ENCODE measurements around the gene STAT5B.
"Not testable (repeated sequence)": the region's sequence is repeated elsewhere in the genome, so short reads cannot be mapped to it uniquely, and the experiment has no call there.

STAT5B gene

DNA sequence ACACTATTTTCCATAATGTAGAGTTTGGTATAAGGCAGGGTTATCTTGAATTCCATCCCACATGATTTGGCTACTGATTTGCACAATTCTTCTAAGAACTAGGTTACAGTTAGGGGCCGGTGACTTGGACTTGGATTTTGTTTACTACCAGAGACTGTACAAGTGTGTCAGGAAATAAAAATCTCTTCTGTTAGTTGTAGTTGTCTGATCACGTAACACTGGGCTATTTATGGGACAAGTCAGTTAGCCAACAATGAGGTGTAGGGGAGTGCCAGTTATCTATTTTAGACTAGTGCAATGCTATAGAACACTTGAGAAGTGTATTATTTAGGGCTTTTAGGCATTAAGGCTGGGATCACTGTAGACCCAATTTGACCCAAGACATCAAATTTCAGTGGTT lies 42.2 kb downstream of the STAT5B start:
- DNase-seq (ENCODE audit: low read depth in 2 of 2): no peak

GRCh38 chr17:42233156-42233555 lies 43.0 kb downstream of the STAT5B start:
- no peak for DNase-seq (ENCODE audit: low read depth in 2 of 2)

- no peak for DNase-seq (ENCODE audit: low read depth in 2 of 2)
Observed at GRCh38 chr17:42230225-42230624, 46.0 kb downstream of the STAT5B start.

GRCh38 chr17:42227849-42228700 lies 48.1 kb downstream of the STAT5B start:
- DNase-seq (ENCODE audit: low read depth in 2 of 2): no peak

DNA sequence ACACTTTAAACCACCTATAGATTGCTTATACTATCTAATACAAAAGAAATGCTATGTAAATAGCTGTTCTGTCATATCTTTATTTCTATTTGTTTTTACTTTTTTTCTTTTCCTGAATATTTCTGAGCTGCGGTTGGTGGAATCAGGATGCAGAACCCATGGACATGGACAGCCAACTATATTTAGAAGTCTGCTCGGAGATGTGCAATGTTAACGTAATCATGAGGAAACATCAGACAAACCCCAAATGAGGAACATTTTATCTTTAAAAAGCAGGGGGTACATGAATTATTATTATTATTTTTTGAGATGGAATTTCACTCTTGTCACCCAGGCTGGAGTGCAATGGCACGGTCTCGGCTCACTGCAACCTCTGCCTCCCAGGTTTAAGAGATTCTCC lies 50.5 kb downstream of the STAT5B start:
- no peak for DNase-seq (ENCODE audit: low read depth in 2 of 2)

- DNase-seq (ENCODE audit: low read depth in 2 of 2): no peak
Observed at GRCh38 chr17:42224651-42225050, 51.5 kb downstream of the STAT5B start.

DNA sequence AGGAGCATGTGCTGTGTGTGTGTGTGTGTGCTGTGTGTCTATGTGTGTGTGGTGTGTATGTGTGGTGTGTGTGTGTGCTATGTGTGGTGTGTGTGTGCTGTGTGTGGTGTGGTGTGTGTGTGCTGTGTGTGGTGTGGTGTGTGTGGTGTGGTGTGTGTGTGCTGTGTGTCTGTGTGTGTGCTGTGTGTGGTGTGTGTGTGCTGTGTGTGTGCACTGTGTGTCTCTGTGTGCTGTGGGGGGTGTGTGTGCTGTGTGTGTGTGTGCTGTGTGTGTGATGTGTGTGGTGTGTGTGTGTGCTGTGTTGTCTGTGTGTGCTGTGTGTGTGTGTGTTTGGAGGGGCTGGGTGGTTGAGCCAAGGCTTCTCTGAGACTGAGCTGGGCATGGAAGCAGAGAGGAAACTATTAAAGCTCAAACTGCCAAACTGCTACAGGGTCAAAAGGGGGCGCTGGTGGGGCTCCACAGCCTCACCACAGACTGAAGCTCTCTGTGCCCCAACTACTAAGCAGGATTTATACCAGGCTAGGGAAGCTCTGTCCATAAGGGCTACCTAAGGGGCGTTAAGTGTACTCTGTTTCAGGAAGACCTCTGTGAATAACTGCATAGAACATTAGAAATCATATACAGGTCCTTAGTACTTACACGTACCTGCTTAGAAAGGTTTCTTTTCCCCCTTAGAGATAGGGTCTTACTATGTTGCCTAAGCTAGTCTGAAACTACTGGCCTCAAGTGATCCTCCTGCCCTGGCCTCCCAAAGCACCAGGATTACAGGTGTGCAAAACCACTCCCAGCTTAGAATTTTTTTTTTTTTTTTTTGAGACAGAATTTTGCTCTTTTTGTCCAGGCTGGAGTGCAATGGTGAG lies 54.1 kb downstream of the STAT5B start:
- peak; percentile 12 to 24 for DNase-seq (ENCODE audit: low read depth in 2 of 2)

- not testable (repeated sequence) for DNase-seq (ENCODE audit: low read depth in 2 of 2)
Observed at GRCh38 chr17:42219280-42219679, 56.9 kb downstream of the STAT5B start.

DNA sequence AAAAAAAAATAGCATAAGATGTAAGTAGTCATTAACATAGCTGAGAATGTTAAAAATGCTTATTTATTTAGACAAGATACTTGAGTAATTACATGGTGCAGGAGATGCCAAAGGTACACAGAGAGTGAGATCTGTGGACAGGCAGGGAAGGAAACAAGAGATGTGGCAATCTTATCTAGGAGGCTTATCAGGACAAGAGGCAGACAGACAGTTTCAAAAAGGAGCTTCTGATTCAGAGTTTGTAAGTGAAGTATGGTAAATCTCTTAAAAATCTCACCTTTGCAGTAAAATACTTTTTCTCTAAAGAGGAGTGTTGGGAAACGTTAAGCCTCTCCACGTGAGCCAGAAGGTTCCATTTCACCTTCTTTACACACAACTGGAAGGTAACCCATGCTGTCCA lies 62.0 kb downstream of the STAT5B start:
- no peak for DNase-seq (ENCODE audit: low read depth in 2 of 2)

GRCh38 chr17:42212382-42212781 lies 63.8 kb downstream of the STAT5B start:
- DNase-seq (ENCODE audit: low read depth in 2 of 2): no peak

DNA sequence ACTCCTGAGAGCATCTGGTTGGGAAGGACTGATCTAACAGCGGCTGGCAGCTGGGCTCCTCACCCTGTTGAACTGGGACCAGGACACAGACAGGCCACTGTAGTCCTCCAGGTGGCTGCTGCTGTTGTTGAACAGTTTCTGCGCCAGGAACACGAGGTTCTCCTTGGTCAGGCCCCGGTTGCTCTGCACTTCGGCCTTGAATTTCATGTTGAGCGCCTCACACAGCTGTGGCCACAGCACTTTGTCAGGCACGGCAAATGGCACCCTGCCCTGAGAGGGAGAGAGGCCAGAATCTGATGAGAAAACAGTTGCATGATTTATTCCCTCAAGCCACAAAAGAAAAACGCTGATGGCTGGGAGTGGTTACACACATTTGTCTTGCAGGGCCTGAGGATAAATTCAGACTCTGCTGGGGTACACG lies 64.3 kb downstream of the STAT5B start:
- not testable (repeated sequence) for DNase-seq (ENCODE audit: low read depth in 2 of 2)

- no peak for DNase-seq (ENCODE audit: low read depth in 2 of 2)
Observed at GRCh38 chr17:42210046-42210445, 66.1 kb downstream of the STAT5B start.

DNA sequence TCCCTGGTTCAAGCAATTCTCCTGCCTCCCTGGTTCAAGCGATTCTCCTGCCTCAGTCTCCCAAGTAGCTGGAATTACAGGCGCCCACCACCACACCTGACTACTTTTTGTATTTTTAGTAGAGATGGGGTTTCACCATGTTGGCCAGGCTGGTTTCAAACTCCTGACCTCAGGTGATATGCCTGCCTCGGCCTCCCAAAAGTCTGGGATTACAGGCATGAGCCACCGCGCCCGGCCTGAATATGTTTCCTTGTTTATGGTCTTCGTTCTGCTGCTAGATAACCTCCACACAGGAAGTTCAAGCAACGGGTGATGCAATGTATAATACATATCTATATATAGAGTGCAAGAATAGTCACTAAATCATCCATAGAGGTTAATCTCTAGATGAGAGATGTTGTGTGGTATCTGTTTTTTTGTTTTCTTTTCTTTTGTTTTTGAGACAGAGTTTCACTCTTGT lies 70.0 kb downstream of the STAT5B start:
- DNase-seq (ENCODE audit: low read depth in 2 of 2): not testable (repeated sequence)

- no peak for DNase-seq (ENCODE audit: low read depth in 2 of 2)
Observed at GRCh38 chr17:42203354-42203753, 72.8 kb downstream of the STAT5B start.

GRCh38 chr17:42202696-42203095 lies 73.5 kb downstream of the STAT5B start:
- DNase-seq (ENCODE audit: low read depth in 2 of 2): no peak

GRCh38 chr17:42202159-42202558 lies 74.0 kb downstream of the STAT5B start:
- no peak for DNase-seq (ENCODE audit: low read depth in 2 of 2)

GRCh38 chr17:42201458-42201772 lies 74.8 kb downstream of the STAT5B start:
- no peak for DNase-seq (ENCODE audit: low read depth in 2 of 2)

DNA sequence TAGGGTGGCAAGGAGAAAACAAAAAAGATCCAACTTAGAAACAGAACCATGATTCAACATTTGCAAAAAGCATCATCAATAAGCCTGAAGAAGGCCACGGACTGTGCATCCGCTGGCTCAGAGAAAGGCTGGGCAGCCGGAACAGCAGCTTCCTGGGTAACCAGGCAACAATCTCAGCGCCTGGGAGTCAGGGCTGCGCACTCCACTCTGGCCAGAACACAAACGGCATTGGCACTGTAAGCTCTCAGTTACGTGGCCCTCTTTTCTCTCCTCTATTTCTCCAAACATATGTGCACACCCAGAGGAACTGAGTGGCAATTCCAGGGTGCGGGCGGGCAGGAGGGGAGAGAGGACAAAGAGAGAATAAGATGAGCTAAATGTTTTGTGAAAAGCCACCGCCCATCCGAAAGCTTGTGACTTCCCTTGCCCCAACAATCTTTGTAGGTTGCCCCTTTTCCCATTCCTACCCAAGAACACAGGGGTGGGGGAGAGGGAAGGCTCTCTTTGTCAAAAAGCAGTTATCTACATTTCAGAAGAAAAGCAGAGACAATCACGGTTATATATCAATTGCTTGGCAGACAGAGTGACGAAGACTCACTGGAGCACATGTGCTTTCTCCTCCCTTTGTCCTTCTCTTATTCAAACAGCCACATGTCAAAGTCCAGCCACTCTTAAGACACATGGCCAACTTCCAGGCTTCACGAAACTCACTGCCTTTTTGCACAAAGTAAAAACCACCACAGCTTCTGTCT lies 75.3 kb downstream of the STAT5B start:
- no peak for DNase-seq (ENCODE audit: low read depth in 2 of 2)

GRCh38 chr17:42199416-42200011 lies 76.7 kb downstream of the STAT5B start:
- DNase-seq (ENCODE audit: low read depth in 2 of 2): no peak

- DNase-seq (ENCODE audit: low read depth in 2 of 2): no peak
Observed at GRCh38 chr17:42198897-42199296, 77.3 kb downstream of the STAT5B start.

- no peak for DNase-seq (ENCODE audit: low read depth in 2 of 2)
Observed at GRCh38 chr17:42197564-42198156, 78.5 kb downstream of the STAT5B start.

All from stimulated activated CD4-positive, alpha-beta T cell treated with anti-CD3 and anti-CD28 coated beads, Interleukin-12 subunit alpha, Interleukin-12 subunit beta, amount 100 ng/mL, for 24 hours (primary cell).